Pancreas (tissue), 10 donors: ENCODE data around the gene TERB1. TPM values are rescaled to one million over a fixed set of nuclear protein-coding genes. Genes with fewer than 3 reads are reported as not detected.

Experiments
- ATAC-seq, 4 donors: fragments of 200-7000 bp; cut with Tn5 transposase; one replicate each; pipeline versions ENCODE4 v1.8.0 to v1.9.1; 2020; ENCODE audit warnings: mild to moderate bottlenecking in 4 of 4, moderate library complexity in 4 of 4
- DNase-seq, 6 donors: peaks; one replicate each; pipeline ENCODE4 v3.0.0-alpha.2; 2020
- FAIRE-seq: peaks from 2 replicates; lab custom pipeline; 2012; peaks lifted over from hg19 to GRCh38; lab: Jason Lieb, UNC
- H3K27ac ChIP-seq, 4 donors: fragments of 200-600 bp; sonication (generic); 1 replicate in 3 of 4; 2 replicates in 1 of 4; pipeline versions ENCODE4 v1.5.0 to v1.8.0; 2020
- H3K27me3 ChIP-seq, 4 donors: fragments of 200-600 bp; one replicate each; pipeline ENCODE4 v1.8.0; 2021
- H3K36me3 ChIP-seq, 3 donors: fragments of 200-600 bp; sonication (generic) in 1 of 3; one replicate each; pipeline versions ENCODE4 v1.5.0 to v1.8.0; 2020 to 2021
- H3K4me1 ChIP-seq, 3 donors: fragments of 200-600 bp; one replicate each; pipeline ENCODE4 v1.8.0; 2021
- H3K4me3 ChIP-seq, 4 donors: fragments of 200-600 bp; sonication (generic) in 2 of 4; one replicate each; pipeline versions ENCODE4 v1.5.0 to v1.8.0; 2020 to 2021
- H3K9me3 ChIP-seq, 4 donors: fragments of 200-600 bp; one replicate each; pipeline ENCODE4 v1.8.0; 2021
- CTCF ChIP-seq, 4 donors: fragments of 200-600 bp; sonication (generic) in 3 of 4; IDR thresholded peaks; one replicate each; pipeline versions ENCODE4 v1.5.0 to v1.8.0; 2021; ENCODE audit warnings: antibody characterized with exemption in 4 of 4
- WGBS, 2 donors: extraction: QIAGEN DNeasy Blood & Tissue Kit; methylation state at CpG; one replicate each; pipeline ENCODE4 v1.1.7; 2013; 5-methylcytosine and 5-hydroxymethylcytosine counted together
- intact Hi-C, 3 donors: fragments of 100-400 bp; cut with DNase I; formaldehyde crosslinking; loops; one replicate each; pipeline versions ENCODE4 v1.11.1 to v1.14.2; 2022
- polyA plus RNA-seq, 2 donors: library from polyadenylated mRNA; stranded (reverse); fragments of 200-250 nt; gene quantifications; one replicate each; pipeline ENCODE4 v1.2.3, GENCODE V29; 2013
- total RNA-seq, 6 donors: library from RNA; stranded (reverse); fragmentation: NEBNext Ultra II Directional in 4 of 6; extraction: Animal tissue kit (Norgen Biotek cat#: 25700) in 4 of 6; gene quantifications; one replicate each; pipeline versions ENCODE4 v1.2.1 to v1.2.4, GENCODE V29; 2021 to 2023
- donor health status: healthy with polysubstance abuse.
- donor health status: DM: no; HTN: no; CAD: no; lungs with moderate emphysema.
- donor health status: DM: no; HTN: no; CAD: no.
- donor health status: control.
- donor health status: control.
- donor health status: Bipolar disorder and iron deficiency.
- donor health status: DM: yes; HTN: yes; CAD: no.
- donor health status: DM: no; HTN: no; CAD: no.
- donor health status: DM: no; HTN: no; CAD: no.
- donor health status: DM: yes; HTN: yes; CAD: no.

The TERB1 gene
- total and polyA plus RNA-seq, 8 donors = not detected

DNA sequence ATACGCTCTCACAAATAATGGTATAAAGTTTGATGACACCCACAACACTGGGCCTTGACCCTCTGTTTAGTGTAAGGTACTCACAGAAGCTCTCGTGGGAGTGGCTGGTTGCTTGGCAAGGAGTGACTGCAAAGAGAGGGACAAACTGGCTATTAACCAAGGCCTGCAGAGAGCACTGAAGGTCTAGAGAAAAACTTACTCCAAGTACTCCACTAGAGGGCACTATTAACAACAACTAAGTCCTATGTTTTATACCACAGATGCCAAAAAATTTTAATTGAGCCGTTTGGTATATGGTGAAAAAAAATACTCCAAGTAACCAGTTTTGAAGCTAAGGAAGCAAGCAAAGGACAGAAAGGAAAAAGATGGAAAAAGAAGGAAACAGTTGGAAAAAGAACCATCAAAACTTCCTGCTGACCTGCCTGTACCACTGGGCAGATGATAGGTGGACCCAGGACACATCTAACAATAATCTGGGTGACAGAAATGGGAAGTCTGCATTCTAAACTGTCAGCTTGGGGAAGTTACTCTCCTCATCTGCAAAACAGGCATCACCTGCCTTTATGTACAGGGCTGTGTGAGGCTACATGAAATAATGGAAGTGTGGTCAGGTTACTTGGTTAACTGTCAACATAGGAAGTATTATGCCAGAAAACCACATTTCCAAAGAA, 73.1 kb downstream of the TERB1 start:
- peak; percentile 92 for FAIRE-seq
- Histone ChIP-seq H3K4me1 (no peaks in the 10 kb centered on the region), H3K36me3 (peaks cover 10 to 70% (median 33%) of the 10 kb centered on the region in 3 donors), H3K27ac (no peak overlapping the region), H3K27me3 (no peaks in the 10 kb centered on the region), H3K9me3 (no peaks in the 10 kb centered on the region), H3K4me3 (no peak overlapping the region)
- TF ChIP-seq CTCF (IDR thresholded peaks at IDR 0.05) = peak in 3 of 4 donors; percentile 59 to 69 (median 60)
- peak in 3 of 6 donors; percentile 23 to 41 (median 26) for DNase-seq
- WGBS, 2 donors = 32% methylated on average over 3 of the region's 3 CpGs
- peak; percentile 83 to 95 (median 91) for ATAC-seq
- intact Hi-C loops = loop anchor here in 1 of 3 donors (5.0 kb wide), 1 partner anchor 144 kb away; no protein-coding TSS in a partner anchor

DNA sequence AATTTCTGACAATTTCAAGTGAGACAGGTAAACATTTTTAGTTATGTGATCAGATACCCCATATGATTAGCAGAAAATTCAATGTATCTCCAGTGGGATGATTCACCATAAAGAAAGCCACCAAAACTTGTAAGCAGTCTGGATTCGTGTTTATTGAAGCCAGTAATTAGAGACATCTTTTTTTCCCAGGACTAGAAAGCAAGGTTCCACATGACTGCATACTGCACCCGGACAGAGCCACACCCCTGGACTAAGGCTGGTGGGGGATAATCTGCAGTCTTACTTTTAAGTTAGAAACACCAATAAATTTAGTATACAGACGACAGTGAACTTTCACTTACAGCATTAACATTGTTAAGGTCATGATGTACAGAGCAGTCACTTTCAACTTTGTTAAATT, 80.6 kb downstream of the TERB1 start:
- FAIRE-seq (no peak), ATAC-seq (no peak), DNase-seq (no peak)
- H3K9me3 ChIP-seq = no peaks in the 10 kb centered on the region
- H3K4me1 ChIP-seq = no peaks in the 10 kb centered on the region
- peaks cover 3 to 42% (median 26%) of the 10 kb centered on the region in 3 donors for H3K36me3 ChIP-seq
- TF ChIP-seq CTCF (IDR thresholded peaks at IDR 0.05) = no peak
- intact Hi-C loops = no loop called here
- WGBS, 2 donors = 89 to 92% methylated on average over 3 of the region's 3 CpGs
- no peaks in the 10 kb centered on the region for H3K27me3 ChIP-seq
- H3K27ac ChIP-seq = no peak overlapping the region
- no peak overlapping the region for H3K4me3 ChIP-seq

- Histone ChIP-seq H3K4me1 (no peaks in the 10 kb centered on the region), H3K9me3 (no peaks in the 10 kb centered on the region), H3K27ac (no peak overlapping the region), H3K4me3 (no peak overlapping the region), H3K36me3 (peaks cover under 1 to 27% (median 12%) of the 10 kb centered on the region in 3 donors), H3K27me3 (no peaks in the 10 kb centered on the region)
- WGBS, 2 donors = 96% methylated on average over 4 of the region's 4 CpGs
- no peak for TF ChIP-seq CTCF (IDR thresholded peaks at IDR 0.05)
- FAIRE-seq (no peak), ATAC-seq (no peak), DNase-seq (no peak)
- intact Hi-C loops = no loop called here
These were observed 82.1 kb downstream of the TERB1 start for GRCh38 chr16:66719246-66719645.

- TF ChIP-seq CTCF (IDR thresholded peaks at IDR 0.05) = no peak
- intact Hi-C loops = no loop called here
These were observed 83.6 kb downstream of the TERB1 start for GRCh38 chr16:66717776-66718175.

DNA sequence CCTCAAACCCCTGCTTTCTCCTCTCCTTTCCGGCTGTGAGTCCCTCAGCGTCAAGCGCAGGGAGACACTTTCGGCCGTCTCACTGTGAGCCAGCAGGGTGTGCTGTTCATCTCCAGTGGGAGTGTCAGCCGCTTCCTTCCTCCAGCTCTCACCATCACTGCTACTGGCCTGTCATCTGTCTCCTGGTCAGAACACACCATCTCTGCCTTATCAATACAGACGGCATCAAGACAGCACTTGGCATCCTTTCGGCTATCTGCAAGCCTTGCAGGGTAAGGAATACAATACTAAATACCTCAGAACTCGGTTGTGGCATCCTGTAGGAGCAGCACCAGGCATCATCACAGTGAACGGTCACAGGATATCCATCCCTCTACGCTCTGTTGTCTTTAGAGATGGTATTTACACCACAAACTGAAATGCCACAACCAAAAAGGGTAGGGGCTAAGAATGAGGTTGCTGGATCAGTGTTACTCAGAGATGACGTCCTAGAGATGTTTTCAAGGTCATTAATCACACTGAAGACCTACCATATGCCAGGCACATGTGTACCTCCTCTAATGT, 84.2 kb downstream of the TERB1 start:
- peak in 2 of 4 donors; percentile 6 to 10 for TF ChIP-seq CTCF (IDR thresholded peaks at IDR 0.05)
- H3K4me1 ChIP-seq = no peaks in the 10 kb centered on the region
- FAIRE-seq (no peak), ATAC-seq (peak in 3 of 4 donors; percentile 47 to 65 (median 57)), DNase-seq (no peak)
- H3K9me3 ChIP-seq = no peaks in the 10 kb centered on the region
- no peak overlapping the region for H3K27ac ChIP-seq
- H3K27me3 ChIP-seq = no peaks in the 10 kb centered on the region
- intact Hi-C loops = no loop called here
- peaks cover 0 to 8% (median 0%) of the 10 kb centered on the region in 3 donors for H3K36me3 ChIP-seq
- WGBS, 2 donors = 73 to 79% methylated on average over 12 of the region's 12 CpGs
- H3K4me3 ChIP-seq = no peak overlapping the region

More at GRCh38 chr16:66717776-66718175, 83.6 kb downstream of the TERB1 start:
- H3K27ac ChIP-seq = no peak overlapping the region
- WGBS, 2 donors = 81 to 87% methylated on average over 4 of the region's 4 CpGs
- no peaks in the 10 kb centered on the region for H3K27me3 ChIP-seq
- H3K36me3 ChIP-seq = peaks cover 0 to 14% (median 0%) of the 10 kb centered on the region in 3 donors
- DNase-seq (no peak), ATAC-seq (peak in 1 of 4 donors; percentile 22), FAIRE-seq (no peak)
- H3K9me3 ChIP-seq = no peaks in the 10 kb centered on the region
- H3K4me3 ChIP-seq = no peak overlapping the region
- H3K4me1 ChIP-seq = no peaks in the 10 kb centered on the region
